ENCODE measurements around the gene PLP1.

GRCh38 chrX:103756736-103757135 lies 19.9 kb upstream of the PLP1 start:
- TF ChIP-seq CTCF (IDR thresholded peaks at IDR 0.05; ENCODE audit: insufficient read depth, low read length, poor library complexity, severe bottlenecking) (no peak), EZH2phosphoT487 (conservative IDR thresholded peaks at IDR 0.05; ENCODE audit: low read length) (no peak)

All from SU-DHL-6 (cell line).